ENCODE results near the gene GRID1. TPM values are rescaled to one million over a fixed set of nuclear protein-coding genes. Genes with fewer than 3 reads are reported as not detected.

GRID1 gene
- total RNA-seq, 1 experiment from 2014 or later, result not detected

DNA sequence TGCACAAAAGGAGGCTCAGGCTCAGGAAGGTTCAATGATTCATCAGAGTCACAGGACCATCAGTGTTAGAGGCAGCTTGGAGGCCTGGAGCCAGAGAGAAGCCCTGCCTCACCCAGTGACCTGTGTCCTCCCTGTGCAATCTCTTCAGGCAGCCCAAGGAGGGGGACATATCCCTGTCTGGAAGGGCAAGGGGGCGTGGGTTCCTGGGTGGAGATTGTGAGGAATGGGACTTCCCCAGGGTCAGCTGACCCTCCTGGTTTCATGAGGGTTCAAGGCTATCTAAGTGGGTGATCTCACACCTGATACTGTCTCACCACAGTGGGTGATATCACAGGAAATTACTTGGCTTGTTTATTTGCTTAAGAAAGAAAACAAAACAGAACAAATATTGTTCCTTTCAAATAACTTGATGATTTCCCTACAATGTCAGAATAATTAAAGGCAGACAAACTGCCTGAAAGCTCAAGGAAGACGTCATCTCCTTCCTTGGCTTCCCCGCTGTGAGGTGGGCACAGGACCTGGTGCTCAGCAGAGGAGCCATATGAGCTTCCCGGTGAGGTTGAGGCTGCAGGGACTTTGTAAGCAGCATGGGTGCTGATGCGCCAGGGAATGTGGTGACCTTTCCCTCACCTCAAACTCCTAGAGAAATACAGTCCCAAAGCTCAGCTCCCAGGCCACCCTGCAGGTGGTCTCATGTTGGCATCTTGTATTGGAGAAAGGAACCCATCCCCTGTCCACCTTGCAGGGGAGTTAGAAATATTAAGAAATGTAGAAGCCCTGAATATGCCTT, 763.2 kb downstream of the GRID1 start:
- no peaks in the 10 kb centered on the region for H3K4me1 ChIP-seq (ENCODE audit: insufficient read depth, low read length)
- H3K9ac ChIP-seq (ENCODE audit: low read length), result no peak overlapping the region
- ATAC-seq, result no peak
- no peaks in the 10 kb centered on the region for H3K27me3 ChIP-seq (ENCODE audit: low read length)
- H3K36me3 ChIP-seq (ENCODE audit: low read depth, low read length), result no peaks in the 10 kb centered on the region
- H3K9me3 ChIP-seq (ENCODE audit: low read length), result no peaks in the 10 kb centered on the region
- DNase-seq, result no peak
- no peaks in the 10 kb centered on the region for H3K9me2 ChIP-seq (replicated peaks; ENCODE audit: low read length)
- H3K4me3 ChIP-seq (ENCODE audit: low read length), result no peak overlapping the region
- no peaks in the 10 kb centered on the region for H4K20me1 ChIP-seq (ENCODE audit: low read length)
- ChIA-PET CTCF (no interaction called here), POLR2A (ENCODE audit: unreplicated experiment) (no interaction called here)
- no TSS peak for BruUV-seq (replicated peaks)
- no peak overlapping the region for H3K27ac ChIP-seq (ENCODE audit: low read length)
- no peak overlapping the region for H3K4me2 ChIP-seq (ENCODE audit: low read length)
- TF ChIP-seq EZH2 (IDR thresholded peaks at IDR 0.05; ENCODE audit: low read length, unreplicated experiment) (no peak), EZH2phosphoT487 (IDR thresholded peaks at IDR 0.05; ENCODE audit: borderline replicate concordance, low read length) (no peak)
- TF ChIP-seq, protein P1, sequence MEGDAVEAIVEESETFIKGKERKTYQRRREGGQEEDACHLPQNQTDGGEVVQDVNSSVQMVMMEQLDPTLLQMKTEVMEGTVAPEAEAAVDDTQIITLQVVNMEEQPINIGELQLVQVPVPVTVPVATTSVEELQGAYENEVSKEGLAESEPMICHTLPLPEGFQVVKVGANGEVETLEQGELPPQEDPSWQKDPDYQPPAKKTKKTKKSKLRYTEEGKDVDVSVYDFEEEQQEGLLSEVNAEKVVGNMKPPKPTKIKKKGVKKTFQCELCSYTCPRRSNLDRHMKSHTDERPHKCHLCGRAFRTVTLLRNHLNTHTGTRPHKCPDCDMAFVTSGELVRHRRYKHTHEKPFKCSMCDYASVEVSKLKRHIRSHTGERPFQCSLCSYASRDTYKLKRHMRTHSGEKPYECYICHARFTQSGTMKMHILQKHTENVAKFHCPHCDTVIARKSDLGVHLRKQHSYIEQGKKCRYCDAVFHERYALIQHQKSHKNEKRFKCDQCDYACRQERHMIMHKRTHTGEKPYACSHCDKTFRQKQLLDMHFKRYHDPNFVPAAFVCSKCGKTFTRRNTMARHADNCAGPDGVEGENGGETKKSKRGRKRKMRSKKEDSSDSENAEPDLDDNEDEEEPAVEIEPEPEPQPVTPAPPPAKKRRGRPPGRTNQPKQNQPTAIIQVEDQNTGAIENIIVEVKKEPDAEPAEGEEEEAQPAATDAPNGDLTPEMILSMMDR (conservative IDR thresholded peaks at IDR 0.05; ENCODE audit: low read depth, low read length), result no peak
- H2AFZ ChIP-seq (ENCODE audit: low read length), result no peak overlapping the region
- intact Hi-C loops (cut with micrococcal nuclease), result no loop called here
- no peaks in the 10 kb centered on the region for H3F3A ChIP-seq (ENCODE audit: low read length, unreplicated experiment)
- no peaks in the 10 kb centered on the region for H3K79me2 ChIP-seq (ENCODE audit: low read length)

DNA sequence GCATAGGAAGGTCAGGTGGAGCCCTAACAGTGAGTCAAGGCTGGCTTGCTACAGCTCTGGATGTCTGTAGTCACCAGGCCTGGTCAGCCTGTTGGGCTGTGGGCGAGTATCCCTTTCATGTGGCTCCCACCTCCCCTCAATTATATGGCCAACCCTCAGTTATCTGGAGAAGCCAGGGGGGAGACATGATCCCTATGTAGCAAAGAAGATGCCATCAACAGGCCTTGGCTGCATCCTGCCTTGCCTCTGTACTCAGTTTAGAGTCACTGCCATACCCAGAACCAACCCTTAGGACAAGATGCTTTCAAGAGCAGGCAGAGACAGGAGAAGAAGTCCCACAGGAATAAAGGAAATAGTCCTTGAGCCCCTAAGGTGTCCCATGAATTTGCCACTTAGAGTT, 763.9 kb downstream of the GRID1 start:
- ChIA-PET CTCF (no interaction called here), POLR2A (ENCODE audit: unreplicated experiment) (no interaction called here)
- TF ChIP-seq EZH2 (IDR thresholded peaks at IDR 0.05; ENCODE audit: low read length, unreplicated experiment), result no peak
- TF ChIP-seq, protein P1 (conservative IDR thresholded peaks at IDR 0.05; ENCODE audit: low read depth, low read length), result no peak
- TF ChIP-seq EZH2phosphoT487 (IDR thresholded peaks at IDR 0.05; ENCODE audit: borderline replicate concordance, low read length), result no peak
- Histone ChIP-seq H4K20me1 (ENCODE audit: low read length) (no peaks in the 10 kb centered on the region), H3K9ac (ENCODE audit: low read length) (no peak overlapping the region), H3K9me3 (ENCODE audit: low read length) (no peaks in the 10 kb centered on the region), H3K36me3 (ENCODE audit: low read depth, low read length) (no peaks in the 10 kb centered on the region), H2AFZ (ENCODE audit: low read length) (no peak overlapping the region), H3K27ac (ENCODE audit: low read length) (no peak overlapping the region), H3K4me3 (ENCODE audit: low read length) (no peak overlapping the region), H3F3A (ENCODE audit: low read length, unreplicated experiment) (no peaks in the 10 kb centered on the region), H3K9me2 (replicated peaks; ENCODE audit: low read length) (no peaks in the 10 kb centered on the region), H3K79me2 (ENCODE audit: low read length) (no peaks in the 10 kb centered on the region), H3K4me1 (ENCODE audit: insufficient read depth, low read length) (no peaks in the 10 kb centered on the region), H3K27me3 (ENCODE audit: low read length) (no peaks in the 10 kb centered on the region), H3K4me2 (ENCODE audit: low read length) (no peak overlapping the region)
- intact Hi-C loops (cut with micrococcal nuclease), result no loop called here
- no peak for ATAC-seq
- no TSS peak for BruUV-seq (replicated peaks)
- DNase-seq, result no peak

DNA sequence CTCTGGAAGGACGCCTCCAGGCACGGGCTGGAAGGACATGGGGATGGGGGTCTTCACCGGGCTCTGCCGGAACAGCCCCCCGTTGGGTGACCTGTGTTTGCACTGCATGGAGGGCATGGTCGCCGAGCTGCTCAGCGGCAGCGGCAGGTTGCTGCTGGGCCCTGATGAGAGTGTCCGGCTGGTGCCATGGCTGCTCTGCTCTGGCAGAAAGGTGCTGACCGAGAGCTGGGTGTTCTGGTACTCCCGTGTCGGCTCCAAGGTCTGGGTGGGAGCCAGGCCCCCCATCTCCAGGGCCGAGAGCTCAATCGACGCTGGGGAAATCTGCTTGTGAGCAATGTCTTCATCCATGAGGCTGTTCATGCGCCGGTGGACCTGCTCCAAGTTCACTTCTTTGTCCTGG, 764.3 kb downstream of the GRID1 start:
- TF ChIP-seq, protein P1 (conservative IDR thresholded peaks at IDR 0.05; ENCODE audit: low read depth, low read length), result no peak
- TF ChIP-seq EZH2 (IDR thresholded peaks at IDR 0.05; ENCODE audit: low read length, unreplicated experiment) (no peak), EZH2phosphoT487 (IDR thresholded peaks at IDR 0.05; ENCODE audit: borderline replicate concordance, low read length) (no peak)
- Histone ChIP-seq H3F3A (ENCODE audit: low read length, unreplicated experiment) (no peaks in the 10 kb centered on the region), H3K4me1 (ENCODE audit: insufficient read depth, low read length) (no peaks in the 10 kb centered on the region), H3K27me3 (ENCODE audit: low read length) (no peaks in the 10 kb centered on the region), H3K27ac (ENCODE audit: low read length) (no peak overlapping the region), H3K9me2 (replicated peaks; ENCODE audit: low read length) (no peaks in the 10 kb centered on the region), H2AFZ (ENCODE audit: low read length) (no peak overlapping the region), H3K79me2 (ENCODE audit: low read length) (no peaks in the 10 kb centered on the region), H3K4me2 (ENCODE audit: low read length) (no peak overlapping the region), H3K9ac (ENCODE audit: low read length) (no peak overlapping the region), H3K4me3 (ENCODE audit: low read length) (no peak overlapping the region), H4K20me1 (ENCODE audit: low read length) (no peaks in the 10 kb centered on the region), H3K9me3 (ENCODE audit: low read length) (no peaks in the 10 kb centered on the region), H3K36me3 (ENCODE audit: low read depth, low read length) (no peaks in the 10 kb centered on the region)
- no peak for ATAC-seq
- intact Hi-C loops (cut with micrococcal nuclease), result no loop called here
- no peak for DNase-seq
- ChIA-PET POLR2A (ENCODE audit: unreplicated experiment) (no interaction called here), CTCF (no interaction called here)
- no TSS peak for BruUV-seq (replicated peaks)

Data from PC-3 (cell line).